OCI-LY1 (cell line): ENCODE data around the gene LRP2BP.
A peak's percentile ranks its signal among the peaks of the same experiment; 100 is the strongest.

ENCODE experiments used
- H2AFZ ChIP-seq: fragments of 200-600 bp; sonication (generic), shearing (Covaris generic); 2 replicates; pipeline ENCODE4 v1.6.0; 2014; ENCODE audit warnings: antibody characterized with exemption, mild to moderate bottlenecking, low read length
- H3F3A ChIP-seq: fragments of 200-600 bp; sonication (generic), shearing (Covaris generic); 2 replicates; pipeline ENCODE4 v1.6.0; 2014; ENCODE audit warnings: mild to moderate bottlenecking, antibody characterized with exemption, low read length, moderate library complexity; ENCODE audit not compliant: insufficient read depth
- H3K27ac ChIP-seq: fragments of 200-600 bp; sonication (generic); 2 replicates; pipeline ENCODE4 v1.5.1; 2014; ENCODE audit warnings: low read length, mixed run types, mild to moderate bottlenecking, low read depth; ENCODE audit not compliant: poor library complexity, severe bottlenecking
- H3K27me3 ChIP-seq: fragments of 200-600 bp; sonication (generic); 2 replicates; pipeline ENCODE4 v1.6.0; 2014; ENCODE audit warnings: antibody characterized with exemption, mild to moderate bottlenecking, low read length, moderate library complexity; ENCODE audit not compliant: insufficient read depth
- H3K36me3 ChIP-seq: fragments of 200-600 bp; sonication (generic); 2 replicates; pipeline ENCODE4 v1.6.1; 2014; ENCODE audit warnings: mild to moderate bottlenecking, antibody characterized with exemption, low read length, moderate library complexity, mixed read lengths; ENCODE audit not compliant: insufficient read depth
- H3K4me1 ChIP-seq: fragments of 200-600 bp; sonication (generic); 2 replicates; pipeline ENCODE4 v1.5.1; 2014; ENCODE audit warnings: mild to moderate bottlenecking, low read length, moderate library complexity; ENCODE audit not compliant: insufficient read depth, severe bottlenecking
- H3K4me2 ChIP-seq: fragments of 200-600 bp; sonication (generic), shearing (Covaris generic); 2 replicates; pipeline ENCODE4 v1.6.1; 2014; ENCODE audit warnings: low read length
- H3K4me3 ChIP-seq: fragments of 200-600 bp; sonication (generic); 2 replicates; pipeline ENCODE4 v1.5.1; 2014; ENCODE audit warnings: low read length, low read depth, mild to moderate bottlenecking, mixed read lengths; ENCODE audit not compliant: poor library complexity, severe bottlenecking
- H3K79me2 ChIP-seq: fragments of 200-600 bp; shearing (Covaris generic); 2 replicates; pipeline ENCODE4 v1.6.1; 2016; ENCODE audit warnings: mixed run types, low read length, mixed read lengths; ENCODE audit not compliant: insufficient read depth
- H3K9ac ChIP-seq: fragments of 200-600 bp; sonication (generic), shearing (Covaris generic); 2 replicates; pipeline ENCODE4 v1.6.1; 2014; ENCODE audit warnings: mild to moderate bottlenecking, low read length, mixed read lengths
- H3K9me2 ChIP-seq: fragments of 200-600 bp; sonication (generic), shearing (Covaris generic); 2 replicates; pipeline ENCODE4 v1.6.1; 2014; ENCODE audit warnings: low read depth, mild to moderate bottlenecking, low read length, mixed read lengths
- H3K9me3 ChIP-seq: fragments of 200-600 bp; shearing (Covaris generic); 2 replicates; pipeline ENCODE4 v1.6.1; 2014; ENCODE audit warnings: low read length, mixed read lengths
- H4K20me1 ChIP-seq: fragments of 200-600 bp; sonication (generic), shearing (Covaris generic); 2 replicates; pipeline ENCODE4 v1.6.0; 2016; ENCODE audit warnings: mild to moderate bottlenecking, low read length; ENCODE audit not compliant: insufficient read depth
- EZH2 ChIP-seq: fragments of 200-600 bp; sonication (generic), shearing (Covaris generic); IDR thresholded peaks from 2 replicates; pipeline ENCODE4 v1.8.0; 2017; ENCODE audit warnings: borderline replicate concordance, mixed run types, mild to moderate bottlenecking, antibody characterized with exemption, low read length, moderate library complexity, mixed read lengths
- TF ChIP-seq, protein P1 (sequence below): fragments of 200-600 bp; sonication (generic), shearing (Covaris generic); IDR thresholded peaks from 2 replicates; pipeline ENCODE4 v1.5.1; 2017; ENCODE audit warnings: mild to moderate bottlenecking, antibody characterized with exemption, low read length, moderate library complexity, mixed read lengths

Gene LRP2BP

GRCh38 chr4:185351691-185352090 is 44.0 kb downstream of the LRP2BP start:
- TF ChIP-seq, protein P1, sequence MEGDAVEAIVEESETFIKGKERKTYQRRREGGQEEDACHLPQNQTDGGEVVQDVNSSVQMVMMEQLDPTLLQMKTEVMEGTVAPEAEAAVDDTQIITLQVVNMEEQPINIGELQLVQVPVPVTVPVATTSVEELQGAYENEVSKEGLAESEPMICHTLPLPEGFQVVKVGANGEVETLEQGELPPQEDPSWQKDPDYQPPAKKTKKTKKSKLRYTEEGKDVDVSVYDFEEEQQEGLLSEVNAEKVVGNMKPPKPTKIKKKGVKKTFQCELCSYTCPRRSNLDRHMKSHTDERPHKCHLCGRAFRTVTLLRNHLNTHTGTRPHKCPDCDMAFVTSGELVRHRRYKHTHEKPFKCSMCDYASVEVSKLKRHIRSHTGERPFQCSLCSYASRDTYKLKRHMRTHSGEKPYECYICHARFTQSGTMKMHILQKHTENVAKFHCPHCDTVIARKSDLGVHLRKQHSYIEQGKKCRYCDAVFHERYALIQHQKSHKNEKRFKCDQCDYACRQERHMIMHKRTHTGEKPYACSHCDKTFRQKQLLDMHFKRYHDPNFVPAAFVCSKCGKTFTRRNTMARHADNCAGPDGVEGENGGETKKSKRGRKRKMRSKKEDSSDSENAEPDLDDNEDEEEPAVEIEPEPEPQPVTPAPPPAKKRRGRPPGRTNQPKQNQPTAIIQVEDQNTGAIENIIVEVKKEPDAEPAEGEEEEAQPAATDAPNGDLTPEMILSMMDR, result no peak
- TF ChIP-seq EZH2, result no peak

GRCh38 chr4:185346975-185347601 is 48.6 kb downstream of the LRP2BP start:
- no peaks in the 10 kb centered on the region for H3K27me3 ChIP-seq
- H3K9ac ChIP-seq, result no peak overlapping the region
- no peak overlapping the region for H3K4me2 ChIP-seq
- peaks cover 82% of the 10 kb centered on the region for H3K36me3 ChIP-seq
- no peak for TF ChIP-seq EZH2
- TF ChIP-seq, protein P1, result no peak
- H3K9me3 ChIP-seq, result no peaks in the 10 kb centered on the region
- H2AFZ ChIP-seq, result no peak overlapping the region
- no peak overlapping the region for H3K27ac ChIP-seq
- H3K4me3 ChIP-seq, result no peak overlapping the region
- H3K4me1 ChIP-seq, result peaks cover 20% of the 10 kb centered on the region
- H3K9me2 ChIP-seq, result no peaks in the 10 kb centered on the region
- no peaks in the 10 kb centered on the region for H4K20me1 ChIP-seq
- no peaks in the 10 kb centered on the region for H3K79me2 ChIP-seq
- no peaks in the 10 kb centered on the region for H3F3A ChIP-seq

More at GRCh38 chr4:185351691-185352090, 44.0 kb downstream of the LRP2BP start:
- Histone ChIP-seq H3K36me3 (peaks cover 72% of the 10 kb centered on the region), H3K9me2 (no peaks in the 10 kb centered on the region), H3K4me3 (no peak overlapping the region), H3F3A (no peaks in the 10 kb centered on the region), H3K27ac (peak overlapping the region; percentile 84), H3K9ac (no peak overlapping the region), H4K20me1 (no peaks in the 10 kb centered on the region), H3K4me1 (peaks cover 19% of the 10 kb centered on the region), H3K4me2 (no peak overlapping the region), H3K79me2 (no peaks in the 10 kb centered on the region), H2AFZ (no peak overlapping the region), H3K9me3 (no peaks in the 10 kb centered on the region), H3K27me3 (no peaks in the 10 kb centered on the region)

GRCh38 chr4:185344743-185345538 is 50.8 kb downstream of the LRP2BP start:
- TF ChIP-seq, protein P1, result no peak
- no peak for TF ChIP-seq EZH2
- Histone ChIP-seq H3K9ac (no peak overlapping the region), H3F3A (no peaks in the 10 kb centered on the region), H3K9me2 (no peaks in the 10 kb centered on the region), H3K36me3 (peaks cover 81% of the 10 kb centered on the region), H3K4me3 (no peak overlapping the region), H3K27ac (no peak overlapping the region), H2AFZ (no peak overlapping the region), H3K4me2 (no peak overlapping the region), H4K20me1 (no peaks in the 10 kb centered on the region), H3K27me3 (no peaks in the 10 kb centered on the region), H3K79me2 (no peaks in the 10 kb centered on the region), H3K9me3 (no peaks in the 10 kb centered on the region), H3K4me1 (peaks cover 18% of the 10 kb centered on the region)
